Stimulated activated CD4-positive, alpha-beta T cell treated with anti-CD3 and anti-CD28 coated beads, Interleukin-2, amount 100 ng/mL, for 48 hours (primary cell): ENCODE data around the gene SEMA5A.

Experiments used
- DNase-seq, 2 donors: peaks; one replicate each; pipeline ENCODE4 v3.0.0-alpha.2; 2020

SEMA5A gene

GRCh38 chr5:9507974-9508373, 37.9 kb downstream of the SEMA5A start:
- DNase-seq = no peak

- no peak for DNase-seq
Measured at GRCh38 chr5:9505225-9505624, 40.6 kb downstream of the SEMA5A start.

- no peak for DNase-seq
Measured at GRCh38 chr5:9502864-9503263, 43.0 kb downstream of the SEMA5A start.

- no peak for DNase-seq
Measured at GRCh38 chr5:9502050-9502834, 43.6 kb downstream of the SEMA5A start.

- no peak for DNase-seq
Measured at GRCh38 chr5:9500625-9501024, 45.2 kb downstream of the SEMA5A start.

- no peak for DNase-seq
Measured at GRCh38 chr5:9500193-9500592, 45.7 kb downstream of the SEMA5A start.

- no peak for DNase-seq
Measured at GRCh38 chr5:9499498-9499876, 46.4 kb downstream of the SEMA5A start.

- DNase-seq = no peak
Measured at GRCh38 chr5:9498541-9499497, 47.1 kb downstream of the SEMA5A start.

- DNase-seq = no peak
Measured at GRCh38 chr5:9497347-9497746, 48.5 kb downstream of the SEMA5A start.

GRCh38 chr5:9496801-9497200, 49.1 kb downstream of the SEMA5A start:
- no peak for DNase-seq

GRCh38 chr5:9495121-9495520, 50.8 kb downstream of the SEMA5A start:
- DNase-seq = no peak

GRCh38 chr5:9494301-9494700, 51.6 kb downstream of the SEMA5A start:
- no peak for DNase-seq

- no peak for DNase-seq
Measured at GRCh38 chr5:9490494-9491097, 55.3 kb downstream of the SEMA5A start.

- no peak for DNase-seq
Measured at GRCh38 chr5:9483779-9484178, 62.1 kb downstream of the SEMA5A start.

GRCh38 chr5:9483243-9483642, 62.6 kb downstream of the SEMA5A start:
- DNase-seq = no peak

GRCh38 chr5:9482381-9482780, 63.5 kb downstream of the SEMA5A start:
- DNase-seq = no peak

- no peak for DNase-seq
Measured at GRCh38 chr5:9480499-9480898, 65.4 kb downstream of the SEMA5A start.

- DNase-seq = no peak
Measured at GRCh38 chr5:9479990-9480389, 65.9 kb downstream of the SEMA5A start.

- DNase-seq = no peak
Measured at GRCh38 chr5:9479361-9479760, 66.5 kb downstream of the SEMA5A start.

- no peak for DNase-seq
Measured at GRCh38 chr5:9477537-9477936, 68.3 kb downstream of the SEMA5A start.

GRCh38 chr5:9474219-9475002, 71.5 kb downstream of the SEMA5A start:
- DNase-seq = no peak

GRCh38 chr5:9473624-9474023, 72.3 kb downstream of the SEMA5A start:
- no peak for DNase-seq

- DNase-seq = no peak
Measured at GRCh38 chr5:9470410-9470809, 75.5 kb downstream of the SEMA5A start.
